ENCODE data around the gene PKIG.

- no peak for TF ChIP-seq POLR2AphosphoS5 (IDR thresholded peaks at IDR 0.05; ENCODE audit: low read depth, low read length)
- TF ChIP-seq CTCF (IDR thresholded peaks at IDR 0.05): no peak
- TF ChIP-seq SIN3A (IDR thresholded peaks at IDR 0.05; ENCODE audit: borderline replicate concordance, insufficient read depth, low read depth, low read length): no peak
- no peak for TF ChIP-seq TCF7L2 (IDR thresholded peaks at IDR 0.05; ENCODE audit: low read depth, low read length)
These were observed 38.1 kb upstream of the PKIG start for GRCh38 chr20:44544263-44544662.

Measured in Panc1 (cell line).